HUES48 (cell line): ENCODE data around the gene GPBP1.

Experiments
- H3K27ac ChIP-seq: one replicate; pipeline ENCODE4 v1.7.0; 2013; ENCODE audit warnings: low read depth, low read length, inconsistent platforms
- H3K27me3 ChIP-seq: 2 replicates; pipeline ENCODE4 v1.6.1; 2013; ENCODE audit warnings: mild to moderate bottlenecking, low read length; ENCODE audit not compliant: control insufficient read depth, insufficient read depth
- H3K36me3 ChIP-seq: 2 replicates; pipeline ENCODE4 v1.6.1; 2013; ENCODE audit warnings: low read length; ENCODE audit not compliant: control insufficient read depth, insufficient read depth
- H3K4me1 ChIP-seq: 2 replicates; pipeline ENCODE4 v1.6.1; 2013; ENCODE audit warnings: mild to moderate bottlenecking, low read length; ENCODE audit not compliant: control insufficient read depth, insufficient read depth
- H3K4me3 ChIP-seq: 2 replicates; pipeline ENCODE4 v1.5.1; 2013; ENCODE audit warnings: mild to moderate bottlenecking, low read depth, low read length
- H3K9ac ChIP-seq: 2 replicates; pipeline ENCODE4 v1.6.1; 2013; ENCODE audit warnings: mild to moderate bottlenecking, low read depth, low read length, moderate library complexity
- H3K9me3 ChIP-seq: 2 replicates; pipeline ENCODE4 v1.6.1; 2013; ENCODE audit warnings: low read length; ENCODE audit not compliant: control insufficient read depth, insufficient read depth

Gene GPBP1

DNA sequence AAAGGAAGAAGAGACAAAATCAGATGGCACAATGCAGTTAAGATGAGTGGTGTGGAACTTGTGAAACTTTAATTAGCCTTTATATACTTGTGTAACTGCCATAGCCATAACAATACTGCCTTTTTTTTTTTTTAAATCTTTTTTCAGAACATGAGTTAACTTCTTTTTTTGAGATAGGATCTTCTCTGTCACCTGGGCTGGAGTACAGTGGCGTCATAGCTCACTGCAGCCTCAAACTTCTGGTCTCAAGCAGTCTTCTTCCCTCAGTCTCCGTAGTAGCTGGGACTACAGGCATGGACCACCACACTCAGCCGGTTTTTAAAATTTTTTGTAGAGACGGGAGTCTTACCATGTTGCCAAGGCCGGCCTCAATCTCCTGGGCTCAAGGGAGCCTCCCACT is 37.2 kb downstream of the GPBP1 start:
- no peak overlapping the region for H3K4me3 ChIP-seq
- H3K27ac ChIP-seq, result no peak overlapping the region
- peaks cover 21% of the 10 kb centered on the region for H3K36me3 ChIP-seq
- H3K9ac ChIP-seq, result no peak overlapping the region
- no peaks in the 10 kb centered on the region for H3K27me3 ChIP-seq
- H3K9me3 ChIP-seq, result no peaks in the 10 kb centered on the region
- peaks cover 30% of the 10 kb centered on the region for H3K4me1 ChIP-seq

DNA sequence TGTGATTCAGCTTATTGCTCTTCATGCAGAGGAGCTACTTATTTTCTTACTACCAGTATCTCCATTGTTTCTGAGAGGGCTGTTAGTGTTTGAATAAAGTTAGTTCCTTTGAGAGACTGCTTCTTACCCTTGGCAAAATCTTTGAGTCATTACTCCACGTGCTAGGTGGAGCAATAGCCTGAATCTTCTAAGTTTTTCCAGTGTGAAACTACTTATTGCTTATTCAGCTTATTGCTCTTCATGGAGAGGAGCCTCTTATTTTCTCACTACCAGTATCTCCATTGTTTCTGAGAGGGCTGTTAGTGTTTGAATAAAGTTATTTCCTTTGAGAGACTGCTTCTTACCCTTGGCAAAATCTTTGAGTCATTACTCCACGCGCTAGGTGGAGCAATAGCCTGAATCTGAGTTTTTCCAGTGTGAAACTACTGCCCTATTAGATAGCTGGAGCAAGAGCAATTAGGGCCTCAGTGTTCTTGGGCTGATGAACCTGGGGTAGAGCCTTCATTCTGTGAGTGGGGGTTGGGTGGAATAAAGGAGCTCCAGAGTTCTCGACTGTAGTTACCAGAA is 41.9 kb downstream of the GPBP1 start:
- H3K4me1 ChIP-seq, result 0 out of 2 replicates have a peak, but pooled peaks cover 5% of the 10 kb centered on the region
- no peak overlapping the region for H3K27ac ChIP-seq

DNA sequence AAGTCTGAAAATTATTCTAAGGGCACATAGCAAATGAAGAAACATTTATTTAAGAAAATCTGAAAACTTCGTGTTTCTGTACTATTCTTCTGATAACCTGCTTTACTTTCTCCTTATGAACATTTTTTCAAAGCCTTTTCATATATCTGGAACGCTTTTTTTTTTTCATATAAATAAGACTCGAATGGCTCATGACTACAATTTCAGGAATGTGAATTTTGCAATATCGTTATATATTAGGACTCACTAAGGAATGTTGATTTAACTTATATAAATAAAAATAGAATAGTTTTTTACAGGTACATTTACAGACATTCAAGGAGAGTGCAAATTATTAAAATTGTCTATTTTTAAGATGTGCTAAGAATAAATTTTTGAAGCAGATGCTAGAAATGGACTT is 42.9 kb downstream of the GPBP1 start:
- H3K9me3 ChIP-seq, result no peaks in the 10 kb centered on the region
- H3K36me3 ChIP-seq, result peaks cover 49% of the 10 kb centered on the region
- no peak overlapping the region for H3K9ac ChIP-seq
- 0 out of 2 replicates have a peak, but pooled peaks cover 4% of the 10 kb centered on the region for H3K4me1 ChIP-seq
- H3K27me3 ChIP-seq, result no peaks in the 10 kb centered on the region
- no peak overlapping the region for H3K27ac ChIP-seq
- H3K4me3 ChIP-seq, result no peak overlapping the region

More for the DNA sequence above, 41.9 kb downstream of the GPBP1 start:
- Histone ChIP-seq H3K4me3 (no peak overlapping the region), H3K36me3 (peaks cover 49% of the 10 kb centered on the region), H3K9me3 (no peaks in the 10 kb centered on the region), H3K9ac (no peak overlapping the region), H3K27me3 (no peaks in the 10 kb centered on the region)

DNA sequence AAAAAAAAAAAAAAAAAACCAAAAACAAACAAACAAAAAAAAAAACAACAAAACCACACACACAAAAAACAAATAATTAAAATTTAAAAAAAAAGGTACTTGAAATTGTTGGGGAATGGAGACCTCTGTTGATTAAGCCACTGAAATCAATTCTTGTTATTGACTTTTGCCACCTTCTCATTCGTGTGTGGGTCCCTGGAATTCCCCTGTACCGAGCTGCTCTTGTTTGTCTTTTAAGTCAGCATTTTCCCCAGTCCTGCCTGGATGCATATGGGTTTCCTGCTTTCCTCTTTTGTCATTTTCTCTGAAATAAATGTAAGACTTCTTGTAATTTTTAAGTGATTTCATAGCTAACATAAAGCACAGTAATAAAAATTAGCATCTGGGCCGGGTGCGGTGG is 45.5 kb downstream of the GPBP1 start:
- no peaks in the 10 kb centered on the region for H3K9me3 ChIP-seq
- 0 out of 2 replicates have a peak, but pooled peaks cover 4% of the 10 kb centered on the region for H3K4me1 ChIP-seq
- H3K27me3 ChIP-seq, result no peaks in the 10 kb centered on the region
- no peak overlapping the region for H3K27ac ChIP-seq
- peaks cover 42% of the 10 kb centered on the region for H3K36me3 ChIP-seq
- no peak overlapping the region for H3K4me3 ChIP-seq
- H3K9ac ChIP-seq, result no peak overlapping the region

DNA sequence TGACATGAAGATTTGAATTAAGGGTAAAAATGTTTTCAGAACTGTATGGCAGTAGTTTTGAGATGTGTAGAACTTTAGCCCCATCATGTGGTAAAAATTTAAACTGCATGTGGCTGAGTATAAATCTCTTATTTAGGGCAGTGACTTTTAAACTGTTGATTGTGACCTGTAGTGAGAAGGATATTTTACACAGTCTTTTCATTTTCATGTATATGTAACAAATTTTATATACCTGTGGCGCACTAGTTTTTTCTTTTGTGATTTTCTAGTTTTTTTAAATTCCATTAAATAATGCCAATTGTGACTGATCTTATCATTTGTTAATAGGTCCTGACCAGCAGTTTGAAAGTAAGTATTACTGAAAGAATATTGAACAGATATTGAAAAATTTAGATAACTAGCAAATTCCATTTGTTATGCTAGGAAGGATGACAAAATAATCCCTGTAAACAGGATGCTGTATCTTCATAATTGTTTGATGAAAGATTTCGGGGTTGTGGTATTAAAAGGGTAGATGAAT is 47.2 kb downstream of the GPBP1 start:
- H3K4me3 ChIP-seq, result no peak overlapping the region
- H3K27me3 ChIP-seq, result no peaks in the 10 kb centered on the region
- peaks cover 35% of the 10 kb centered on the region for H3K36me3 ChIP-seq
- H3K9ac ChIP-seq, result no peak overlapping the region
- no peak overlapping the region for H3K27ac ChIP-seq
- H3K9me3 ChIP-seq, result no peaks in the 10 kb centered on the region
- no peaks in the 10 kb centered on the region for H3K4me1 ChIP-seq

DNA sequence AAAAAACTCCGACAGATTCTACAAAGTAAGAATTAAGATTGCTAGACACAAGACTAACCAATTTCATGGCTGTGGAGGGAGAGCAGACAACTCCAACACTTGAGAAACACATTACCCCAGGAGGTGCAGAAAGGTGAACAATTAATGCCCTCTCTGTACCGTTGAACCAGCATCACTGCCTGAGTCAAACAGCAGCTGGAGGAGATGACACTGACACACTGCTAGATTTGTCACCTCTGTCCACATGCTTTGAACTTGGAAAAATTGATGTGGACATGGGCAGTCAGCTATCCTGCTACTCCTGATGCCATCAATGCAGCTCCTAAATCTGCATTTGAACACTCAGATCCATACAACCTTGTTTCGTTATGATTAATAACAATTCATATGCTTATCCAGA is 51.7 kb downstream of the GPBP1 start:
- H3K4me3 ChIP-seq, result no peak overlapping the region
- no peak overlapping the region for H3K9ac ChIP-seq
- H3K4me1 ChIP-seq, result no peaks in the 10 kb centered on the region
- peaks cover 16% of the 10 kb centered on the region for H3K36me3 ChIP-seq
- H3K27me3 ChIP-seq, result no peaks in the 10 kb centered on the region
- H3K9me3 ChIP-seq, result no peaks in the 10 kb centered on the region
- H3K27ac ChIP-seq, result no peak overlapping the region

DNA sequence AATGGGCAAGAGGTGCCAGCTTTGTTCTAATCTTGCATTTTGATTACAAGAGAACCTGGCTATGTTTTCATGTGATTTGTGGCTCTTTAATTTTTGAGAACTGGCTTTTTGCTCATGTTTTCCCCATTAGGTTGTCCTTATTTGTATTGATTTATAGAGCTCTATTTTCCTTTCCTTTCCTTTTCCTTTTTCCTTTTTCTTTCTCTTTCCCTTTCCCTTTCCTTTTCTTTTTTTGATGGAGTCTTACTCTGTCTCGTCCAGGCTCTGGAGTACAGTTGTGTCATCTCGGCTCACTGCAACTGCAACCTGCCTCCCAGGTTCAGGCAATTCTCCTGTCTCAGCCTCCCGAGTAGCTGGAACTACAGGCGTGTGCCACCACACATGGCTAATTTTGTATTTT is 55.5 kb downstream of the GPBP1 start:
- Histone ChIP-seq H3K4me1 (no peaks in the 10 kb centered on the region), H3K36me3 (peaks cover 54% of the 10 kb centered on the region), H3K27ac (no peak overlapping the region), H3K4me3 (no peak overlapping the region), H3K9me3 (peaks cover 8% of the 10 kb centered on the region), H3K27me3 (no peaks in the 10 kb centered on the region), H3K9ac (no peak overlapping the region)

DNA sequence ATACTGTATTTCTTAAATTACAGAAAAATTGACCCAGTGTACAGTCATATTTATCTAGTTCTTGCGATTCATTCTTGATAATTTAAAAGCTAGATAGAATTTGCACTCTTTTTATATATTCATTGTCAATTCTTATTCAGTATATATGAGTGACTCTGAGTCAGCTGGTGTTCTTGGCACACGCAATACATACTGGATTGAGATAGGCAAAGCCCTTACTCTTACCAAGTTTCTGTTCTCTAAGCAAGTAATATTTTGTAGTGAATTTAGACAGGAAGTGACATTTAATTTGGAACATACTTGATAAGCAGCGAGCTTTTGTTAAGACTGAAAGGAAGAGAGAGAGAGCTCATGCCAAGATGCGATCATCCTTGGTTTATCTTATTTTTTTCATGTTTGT is 57.7 kb downstream of the GPBP1 start:
- Histone ChIP-seq H3K36me3 (peaks cover 68% of the 10 kb centered on the region), H3K27me3 (no peaks in the 10 kb centered on the region), H3K4me3 (no peak overlapping the region), H3K9ac (no peak overlapping the region), H3K4me1 (peaks cover 16% of the 10 kb centered on the region), H3K9me3 (peaks cover 8% of the 10 kb centered on the region), H3K27ac (no peak overlapping the region)

DNA sequence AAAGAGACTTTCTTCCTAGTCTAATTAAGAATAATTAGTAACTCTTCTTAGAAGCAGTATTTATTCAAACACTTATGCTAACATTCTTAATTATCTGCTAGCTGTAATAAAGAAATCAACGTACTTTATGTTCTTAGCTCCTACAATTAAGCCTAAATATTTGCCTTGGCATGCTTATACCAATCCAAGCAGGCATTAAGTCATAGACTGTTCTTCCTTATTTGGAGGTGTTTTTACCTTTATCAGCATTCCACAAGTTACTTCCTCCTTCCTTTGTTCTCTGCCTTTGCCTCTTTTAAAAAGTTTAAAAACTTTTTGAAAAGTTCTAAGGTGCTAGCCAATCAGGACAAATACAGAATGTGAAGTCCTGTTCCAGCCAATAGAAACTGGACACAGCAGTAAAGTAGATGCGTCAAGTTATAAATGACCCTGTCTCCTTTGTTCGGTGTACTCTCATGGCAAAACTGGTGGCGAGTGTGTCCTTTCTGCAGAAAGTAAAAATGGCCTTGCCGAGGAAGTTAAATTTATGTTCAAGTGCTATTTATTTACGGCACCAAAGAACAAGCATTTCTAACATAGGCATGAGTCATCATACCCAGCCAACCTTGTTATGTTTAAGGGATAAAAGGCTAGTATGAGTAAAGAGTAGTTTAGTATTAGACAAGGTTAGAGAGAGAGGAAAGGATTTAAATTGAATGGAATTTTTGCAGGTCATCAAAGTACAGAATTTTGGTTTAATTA is 58.6 kb downstream of the GPBP1 start:
- Histone ChIP-seq H3K9me3 (peaks cover 8% of the 10 kb centered on the region), H3K9ac (no peak overlapping the region), H3K4me3 (no peak overlapping the region), H3K27me3 (no peaks in the 10 kb centered on the region), H3K27ac (no peak overlapping the region), H3K4me1 (peaks cover 24% of the 10 kb centered on the region), H3K36me3 (peaks cover 75% of the 10 kb centered on the region)

DNA sequence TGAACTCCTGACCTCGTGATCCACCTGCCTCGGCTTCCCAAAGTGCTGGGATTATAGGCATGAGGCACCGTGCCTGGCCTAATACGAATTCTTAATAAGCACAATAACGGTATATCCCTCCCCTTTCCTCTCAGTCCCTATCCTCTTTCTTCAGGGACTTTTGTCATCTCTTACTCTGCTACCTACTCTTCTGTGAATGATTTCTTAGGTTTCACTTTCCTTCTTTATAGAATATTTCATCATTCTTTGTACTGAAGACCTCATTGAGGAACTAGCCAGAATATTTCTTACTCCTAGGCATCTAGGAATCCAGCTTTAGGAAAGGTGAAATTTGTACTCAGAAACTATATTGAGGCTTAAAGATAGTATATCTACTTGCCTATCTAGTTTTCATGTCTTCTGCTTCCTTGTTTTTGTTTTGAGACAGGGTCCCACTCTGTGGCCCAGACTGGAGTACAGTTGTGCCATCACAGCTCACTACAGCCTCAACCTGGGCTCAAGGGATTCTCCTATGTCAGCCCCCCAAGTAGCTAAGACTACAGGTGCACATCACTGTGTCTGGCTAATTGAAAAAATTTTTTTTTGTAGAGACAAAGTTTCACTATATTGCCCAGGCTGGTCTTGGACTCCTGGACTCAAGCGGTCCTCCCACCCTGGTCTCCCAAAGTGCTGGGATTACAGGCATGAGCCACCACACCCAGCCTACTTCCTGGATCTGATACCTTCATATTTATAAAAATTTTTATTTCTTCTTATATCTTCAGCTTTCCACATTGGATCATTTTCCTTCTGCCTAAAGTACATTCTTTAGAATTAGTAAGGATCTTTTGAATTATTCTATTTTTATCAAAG is 69.7 kb downstream of the GPBP1 start:
- Histone ChIP-seq H3K4me3 (no peak overlapping the region), H3K27me3 (no peaks in the 10 kb centered on the region), H3K27ac (no peak overlapping the region), H3K4me1 (no peaks in the 10 kb centered on the region), H3K9ac (no peak overlapping the region), H3K36me3 (peaks cover 50% of the 10 kb centered on the region), H3K9me3 (no peaks in the 10 kb centered on the region)

DNA sequence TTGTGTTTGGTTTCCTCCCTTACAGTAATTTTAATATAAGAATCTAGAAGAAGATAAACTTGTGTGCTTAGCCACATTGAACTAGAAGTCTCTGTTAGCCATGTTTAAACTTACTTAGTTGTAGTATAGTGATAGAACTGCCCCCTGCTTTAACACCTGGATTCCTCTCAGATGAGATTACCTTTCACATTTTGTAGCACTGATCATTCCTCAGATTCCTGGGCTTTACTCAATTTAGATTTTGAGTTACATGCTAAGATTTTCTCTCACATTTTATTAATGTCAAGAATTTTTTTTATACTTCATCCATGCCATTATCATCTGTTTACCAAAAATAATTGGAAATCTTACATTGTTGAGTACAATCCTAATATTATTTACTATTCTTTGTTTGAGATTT is 70.5 kb downstream of the GPBP1 start:
- H3K9ac ChIP-seq, result no peak overlapping the region
- no peaks in the 10 kb centered on the region for H3K9me3 ChIP-seq
- H3K27ac ChIP-seq, result no peak overlapping the region
- H3K27me3 ChIP-seq, result no peaks in the 10 kb centered on the region
- H3K4me3 ChIP-seq, result no peak overlapping the region
- peaks cover 50% of the 10 kb centered on the region for H3K36me3 ChIP-seq
- no peaks in the 10 kb centered on the region for H3K4me1 ChIP-seq
